ENCODE measurements around the gene IGLON5.

DNA sequence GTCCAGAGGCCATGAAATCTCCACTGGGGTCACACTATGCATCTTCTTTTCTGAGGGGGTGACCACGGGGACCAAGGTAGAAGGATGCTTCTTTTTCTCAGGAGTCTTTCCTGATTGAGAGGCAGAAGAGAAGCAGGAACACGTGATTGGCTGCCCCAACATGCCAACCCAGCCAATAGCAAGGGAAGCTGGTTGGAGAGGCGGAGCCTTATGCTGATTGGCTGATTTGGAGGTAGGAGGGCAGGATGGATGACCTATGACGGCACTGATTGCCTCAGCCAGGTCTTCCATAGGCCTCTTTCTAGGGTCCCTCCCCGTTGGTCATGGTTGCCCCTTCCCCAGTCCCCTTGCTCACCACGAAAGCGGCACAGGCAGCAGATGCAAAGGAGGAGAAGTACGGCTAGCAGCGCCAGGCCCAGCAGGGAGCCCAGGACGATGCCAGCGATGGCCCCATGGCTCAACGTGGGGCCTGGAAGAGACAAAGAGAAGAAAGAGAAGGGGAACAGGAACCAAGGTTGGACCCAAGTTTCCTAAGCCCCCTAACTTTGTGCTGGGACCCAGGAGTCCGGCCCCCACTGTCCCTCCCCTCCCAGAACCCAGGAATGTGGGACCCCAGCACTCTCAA is 22.5 kb downstream of the IGLON5 start:
- TF ChIP-seq, protein P1, sequence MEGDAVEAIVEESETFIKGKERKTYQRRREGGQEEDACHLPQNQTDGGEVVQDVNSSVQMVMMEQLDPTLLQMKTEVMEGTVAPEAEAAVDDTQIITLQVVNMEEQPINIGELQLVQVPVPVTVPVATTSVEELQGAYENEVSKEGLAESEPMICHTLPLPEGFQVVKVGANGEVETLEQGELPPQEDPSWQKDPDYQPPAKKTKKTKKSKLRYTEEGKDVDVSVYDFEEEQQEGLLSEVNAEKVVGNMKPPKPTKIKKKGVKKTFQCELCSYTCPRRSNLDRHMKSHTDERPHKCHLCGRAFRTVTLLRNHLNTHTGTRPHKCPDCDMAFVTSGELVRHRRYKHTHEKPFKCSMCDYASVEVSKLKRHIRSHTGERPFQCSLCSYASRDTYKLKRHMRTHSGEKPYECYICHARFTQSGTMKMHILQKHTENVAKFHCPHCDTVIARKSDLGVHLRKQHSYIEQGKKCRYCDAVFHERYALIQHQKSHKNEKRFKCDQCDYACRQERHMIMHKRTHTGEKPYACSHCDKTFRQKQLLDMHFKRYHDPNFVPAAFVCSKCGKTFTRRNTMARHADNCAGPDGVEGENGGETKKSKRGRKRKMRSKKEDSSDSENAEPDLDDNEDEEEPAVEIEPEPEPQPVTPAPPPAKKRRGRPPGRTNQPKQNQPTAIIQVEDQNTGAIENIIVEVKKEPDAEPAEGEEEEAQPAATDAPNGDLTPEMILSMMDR (IDR thresholded peaks at IDR 0.05): no peak
- TF ChIP-seq POLR2A (IDR thresholded peaks at IDR 0.05): no peak

Data from body of pancreas (tissue), 4 donors.